RWPE1 (cell line): ENCODE results near the gene NFE2.

ENCODE experiments used
- CTCF ChIA-PET: fragments of 350-600 bp; sonication (Branson Sonifier 250); formaldehyde crosslinking; extraction: SDS; loops from one replicate; lab custom pipeline; 2021; lab: Yijun Ruan, JAX
- POLR2A ChIA-PET: fragments of 400-600 bp; formaldehyde crosslinking; extraction: SDS; loops from one replicate; lab custom pipeline; 2020; ENCODE audit warnings: antibody characterized with exemption; ENCODE audit not compliant: low non-redundant PET; lab: Yijun Ruan, JAX
- DNase-seq: peaks from one replicate; pipeline ENCODE4 v3.0.0; 2012; ENCODE audit warnings: low spot score
- H3K27ac ChIP-seq: fragments of 450-650 bp; 2 replicates; pipeline ENCODE4 v1.5.1; 2017
- CTCF ChIP-seq: fragments of 450-650 bp; conservative IDR thresholded peaks from 2 replicates; pipeline ENCODE4 v1.5.1; 2017; ENCODE audit warnings: low read depth, mild to moderate bottlenecking

The NFE2 gene

GRCh38 chr12:54306925-54307741 is 6.3 kb upstream of the NFE2 start:
- peak overlapping the region; percentile 62 for H3K27ac ChIP-seq
- ChIA-PET CTCF (interaction anchor here (0.7 to 1.6 kb wide), 3 partner anchors 13 to 71 kb away, joined by 3 to 7 read pairs (median 4); partner anchors contain the start of gene COPZ1), POLR2A (no interaction called here)
- no peak for TF ChIP-seq CTCF
- peak; percentile 87 for DNase-seq

- peak overlapping the region; percentile 54; the same call in 1 of the 2 replicates for H3K27ac ChIP-seq
- POLR2A ChIA-PET = no interaction called here
- peak; percentile 74 for DNase-seq
- CTCF ChIA-PET = no interaction called here
- TF ChIP-seq CTCF = no peak
These were observed 3.5 kb upstream of the NFE2 start for GRCh38 chr12:54304187-54304810.

- POLR2A ChIA-PET = no interaction called here
- DNase-seq = no peak
- no peak for TF ChIP-seq CTCF
- no peak overlapping the region for H3K27ac ChIP-seq
- CTCF ChIA-PET = no interaction called here
These were observed 2.8 kb upstream of the NFE2 start for GRCh38 chr12:54303640-54304039.

- POLR2A ChIA-PET = no interaction called here
- no peak for TF ChIP-seq CTCF
- no peak for DNase-seq
- CTCF ChIA-PET = interaction anchor here (0.6 kb wide), 2 partner anchors 11 to 66 kb away, joined by 5 to 10 read pairs; no protein-coding TSS in a partner anchor
- H3K27ac ChIP-seq = no peak overlapping the region
These were observed 723 bp upstream of the NFE2 start for GRCh38 chr12:54301428-54302048.

- no peak for DNase-seq
- no peak for TF ChIP-seq CTCF
- CTCF ChIA-PET = interaction anchor here (0.6 to 1.2 kb wide), 5 partner anchors 8 to 139 kb away, joined by 3 read pairs; no protein-coding TSS in a partner anchor
- H3K27ac ChIP-seq = peak overlapping the region; percentile 35
- POLR2A ChIA-PET = no interaction called here
These were observed 537 bp downstream of the NFE2 start for GRCh38 chr12:54300225-54300731.
